Measurements from ENCODE around the gene SLC26A1. TPM values are rescaled to one million over a fixed set of nuclear protein-coding genes. Genes with fewer than 3 reads are reported as not detected.

SLC26A1 gene
- total and polyA plus RNA-seq, 8 donors = 0.28 to 1.7 (median 0.66) TPM

- 89 to 93% methylated on average over 31 to 32 of the region's 32 CpGs for WGBS, 2 donors
- H3K27me3 ChIP-seq = no peaks in the 10 kb centered on the region
- no peak for FAIRE-seq
- peaks cover 0 to 9% (median 6%) of the 10 kb centered on the region in 3 donors for H3K36me3 ChIP-seq
- no peak overlapping the region for H3K27ac ChIP-seq
- H3K4me1 ChIP-seq = no peaks in the 10 kb centered on the region
- intact Hi-C loops (cut with DNase I) = no loop called here
- TF ChIP-seq, protein P1, sequence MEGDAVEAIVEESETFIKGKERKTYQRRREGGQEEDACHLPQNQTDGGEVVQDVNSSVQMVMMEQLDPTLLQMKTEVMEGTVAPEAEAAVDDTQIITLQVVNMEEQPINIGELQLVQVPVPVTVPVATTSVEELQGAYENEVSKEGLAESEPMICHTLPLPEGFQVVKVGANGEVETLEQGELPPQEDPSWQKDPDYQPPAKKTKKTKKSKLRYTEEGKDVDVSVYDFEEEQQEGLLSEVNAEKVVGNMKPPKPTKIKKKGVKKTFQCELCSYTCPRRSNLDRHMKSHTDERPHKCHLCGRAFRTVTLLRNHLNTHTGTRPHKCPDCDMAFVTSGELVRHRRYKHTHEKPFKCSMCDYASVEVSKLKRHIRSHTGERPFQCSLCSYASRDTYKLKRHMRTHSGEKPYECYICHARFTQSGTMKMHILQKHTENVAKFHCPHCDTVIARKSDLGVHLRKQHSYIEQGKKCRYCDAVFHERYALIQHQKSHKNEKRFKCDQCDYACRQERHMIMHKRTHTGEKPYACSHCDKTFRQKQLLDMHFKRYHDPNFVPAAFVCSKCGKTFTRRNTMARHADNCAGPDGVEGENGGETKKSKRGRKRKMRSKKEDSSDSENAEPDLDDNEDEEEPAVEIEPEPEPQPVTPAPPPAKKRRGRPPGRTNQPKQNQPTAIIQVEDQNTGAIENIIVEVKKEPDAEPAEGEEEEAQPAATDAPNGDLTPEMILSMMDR (IDR thresholded peaks at IDR 0.05) = no peak
- H3K9me3 ChIP-seq = no peaks in the 10 kb centered on the region
- H3K4me3 ChIP-seq = no peak overlapping the region
- ATAC-seq = no peak
- no peak for DNase-seq
Observed at GRCh38 chr4:1024882-1025545, 31.8 kb upstream of the SLC26A1 start.

DNA sequence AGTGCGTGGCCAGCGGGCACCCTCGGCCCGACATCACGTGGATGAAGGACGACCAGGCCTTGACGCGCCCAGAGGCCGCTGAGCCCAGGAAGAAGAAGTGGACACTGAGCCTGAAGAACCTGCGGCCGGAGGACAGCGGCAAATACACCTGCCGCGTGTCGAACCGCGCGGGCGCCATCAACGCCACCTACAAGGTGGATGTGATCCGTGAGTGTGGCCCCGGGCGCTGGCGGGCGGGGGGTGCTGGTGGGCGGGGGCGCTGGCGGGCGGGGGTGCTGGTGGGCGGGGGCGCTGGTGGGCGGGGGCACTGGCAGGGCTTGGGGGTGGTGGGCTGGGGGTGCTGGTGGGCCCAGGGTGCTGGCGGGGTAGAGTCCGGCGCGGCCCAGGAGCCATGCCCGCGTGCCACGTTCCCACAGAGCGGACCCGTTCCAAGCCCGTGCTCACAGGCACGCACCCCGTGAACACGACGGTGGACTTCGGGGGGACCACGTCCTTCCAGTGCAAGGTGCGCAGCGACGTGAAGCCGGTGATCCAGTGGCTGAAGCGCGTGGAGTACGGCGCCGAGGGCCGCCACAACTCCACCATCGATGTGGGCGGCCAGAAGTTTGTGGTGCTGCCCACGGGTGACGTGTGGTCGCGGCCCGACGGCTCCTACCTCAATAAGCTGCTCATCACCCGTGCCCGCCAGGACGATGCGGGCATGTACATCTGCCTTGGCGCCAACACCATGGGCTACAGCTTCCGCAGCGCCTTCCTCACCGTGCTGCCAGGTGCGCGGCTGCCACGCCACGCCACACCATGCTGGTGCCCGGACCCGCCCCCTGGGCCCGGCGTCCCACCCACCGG, 30.9 kb upstream of the SLC26A1 start:
- no peak overlapping the region for H3K27ac ChIP-seq
- TF ChIP-seq, protein P1 (IDR thresholded peaks at IDR 0.05) = no peak
- H3K27me3 ChIP-seq = no peaks in the 10 kb centered on the region
- no peaks in the 10 kb centered on the region for H3K9me3 ChIP-seq
- DNase-seq (no peak), ATAC-seq (no peak), FAIRE-seq (no peak)
- 97 to 98% methylated on average over 78 to 83 of the region's 83 CpGs for WGBS, 2 donors
- H3K36me3 ChIP-seq = peaks cover 0 to 9% (median 6%) of the 10 kb centered on the region in 3 donors
- intact Hi-C loops (cut with DNase I) = no loop called here
- no peak overlapping the region for H3K4me3 ChIP-seq
- H3K4me1 ChIP-seq = no peaks in the 10 kb centered on the region

DNA sequence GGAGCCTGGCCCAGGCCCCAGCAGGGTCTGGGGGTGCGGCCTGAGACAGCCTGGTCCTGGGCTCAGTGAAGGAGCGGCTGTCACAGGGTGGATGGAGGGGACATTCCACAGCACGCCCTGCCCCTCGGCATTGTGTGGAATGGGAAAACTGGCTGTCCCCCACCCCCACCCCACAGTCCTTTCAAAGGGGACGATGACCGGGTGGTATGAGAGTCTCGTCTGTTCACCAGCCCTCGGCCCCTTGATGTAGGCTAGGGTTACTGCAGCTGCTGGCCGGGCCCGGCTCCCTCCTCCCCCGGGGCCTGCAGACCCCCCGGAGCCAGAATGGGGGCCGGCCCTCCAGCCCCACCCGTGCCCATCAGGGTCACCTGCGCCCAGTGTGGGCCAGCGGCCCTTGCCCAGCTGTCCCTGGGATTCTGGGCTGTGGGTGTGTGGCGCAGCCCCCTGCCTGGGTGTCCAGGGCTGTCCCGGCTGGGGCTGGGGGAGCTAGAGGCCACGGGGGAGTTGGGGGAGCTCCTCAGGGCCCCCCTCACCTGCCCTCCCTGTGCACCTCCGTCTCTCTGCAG, 30.0 kb upstream of the SLC26A1 start:
- H3K4me1 ChIP-seq = no peaks in the 10 kb centered on the region
- DNase-seq = no peak
- WGBS, 2 donors = 93 to 96% methylated on average over 20 of the region's 20 CpGs
- no peak overlapping the region for H3K4me3 ChIP-seq
- TF ChIP-seq, protein P1 (IDR thresholded peaks at IDR 0.05) = no peak
- H3K27ac ChIP-seq = no peak overlapping the region
- no peaks in the 10 kb centered on the region for H3K9me3 ChIP-seq
- H3K27me3 ChIP-seq = no peaks in the 10 kb centered on the region
- intact Hi-C loops (cut with DNase I) = no loop called here
- no peak for FAIRE-seq
- H3K36me3 ChIP-seq = peaks cover 0 to 9% (median 6%) of the 10 kb centered on the region in 3 donors
- no peak for ATAC-seq

DNA sequence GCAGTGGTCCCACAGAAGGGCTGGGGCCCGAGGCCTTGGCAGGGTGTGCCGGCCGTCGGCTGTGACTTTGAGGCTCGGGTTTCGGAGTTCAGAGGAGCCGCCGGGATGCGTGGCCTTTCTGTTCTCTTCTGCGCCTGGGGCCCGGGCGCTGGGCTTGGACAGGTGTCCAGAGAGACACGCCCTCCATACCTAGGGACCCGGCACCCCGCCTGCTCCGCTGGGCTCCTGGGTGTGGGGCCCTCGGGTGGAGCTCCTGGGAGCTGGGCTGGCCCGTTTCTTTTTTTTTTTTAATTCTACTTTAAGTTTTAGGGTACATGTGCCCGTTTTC, 29.5 kb upstream of the SLC26A1 start:
- DNase-seq (no peak), ATAC-seq (no peak), FAIRE-seq (no peak)
- Histone ChIP-seq H3K4me1 (no peaks in the 10 kb centered on the region), H3K27me3 (no peaks in the 10 kb centered on the region), H3K36me3 (peaks cover 0 to 9% (median 6%) of the 10 kb centered on the region in 3 donors), H3K27ac (no peak overlapping the region), H3K9me3 (no peaks in the 10 kb centered on the region), H3K4me3 (no peak overlapping the region)
- TF ChIP-seq, protein P1 (IDR thresholded peaks at IDR 0.05) = no peak
- intact Hi-C loops (cut with DNase I) = no loop called here
- 92 to 93% methylated on average over 19 of the region's 19 CpGs for WGBS, 2 donors
